Adrenal gland (tissue), 12 donors: ENCODE results near the gene CD8A. TPM values are rescaled to one million over a fixed set of nuclear protein-coding genes. Genes with fewer than 3 reads are reported as not detected.

ENCODE experiments used
- DNase-seq, 7 donors: peaks; one replicate each; pipeline ENCODE4 v3.0.0-alpha.2; 2019 to 2020
- H3K27ac ChIP-seq, 5 donors: fragments of 200-600 bp; sonication (generic) in 4 of 5; 1 replicate in 3 of 5; 2 replicates in 2 of 5; pipeline versions ENCODE4 v1.5.1 to v1.8.0; 2016 to 2020; ENCODE audit warnings: mild to moderate bottlenecking in 1 of 5
- H3K27me3 ChIP-seq: fragments of 200-600 bp; 2 replicates; pipeline ENCODE4 v1.8.0; 2021
- H3K36me3 ChIP-seq, 2 donors: fragments of 200-600 bp; replicated peaks in 1 of 2; 1 replicate in 1 of 2; 2 replicates in 1 of 2; pipeline versions ENCODE4 v1.5.1 to v1.8.0; 2018 to 2022
- H3K4me1 ChIP-seq, 2 donors: fragments of 200-600 bp; replicated peaks in 1 of 2; 1 replicate in 1 of 2; 2 replicates in 1 of 2; pipeline versions ENCODE4 v1.5.1 to v1.8.0; 2018 to 2021
- H3K4me3 ChIP-seq, 4 donors: fragments of 200-600 bp; sonication (generic) in 3 of 4; one replicate each; pipeline ENCODE4 v1.5.1; 2016 to 2018
- H3K9me3 ChIP-seq, 3 donors: fragments of 200-600 bp; sonication (generic) in 1 of 3; replicated peaks in 1 of 3; 1 replicate in 2 of 3; 2 replicates in 1 of 3; pipeline versions ENCODE4 v1.5.1 to v1.8.0; 2016 to 2021
- POLR2A ChIP-seq, 2 donors: fragments of 450-650 bp; IDR thresholded peaks; one replicate each; pipeline ENCODE4 v1.6.1; 2017; ENCODE audit warnings: antibody characterized with exemption in 2 of 2, mild to moderate bottlenecking in 2 of 2, moderate library complexity in 1 of 2
- WGBS, 4 donors: extraction: QIAGEN DNeasy Blood & Tissue Kit in 2 of 4; methylation state at CpG; one replicate each; pipeline versions ENCODE4 v1.1.5 to v1.1.7; 2013 to 2017; 5-methylcytosine and 5-hydroxymethylcytosine counted together
- intact Hi-C, 2 donors: fragments of 100-400 bp; cut with DNase I; formaldehyde crosslinking; loops; one replicate each; pipeline versions ENCODE4 v1.14.1 to v1.15.0; 2022 to 2023
- polyA plus RNA-seq, 3 donors: library from polyadenylated mRNA; stranded (reverse); fragments of 200-250 nt in 2 of 3; fragments of 350-450 nt in 1 of 3; fragmentation: Illumina TruSeq in 1 of 3; extraction: RNeasy Lipid Tissue Mini Kit (QIAGEN cat#74804) in 1 of 3; gene quantifications; one replicate each; pipeline ENCODE4 v1.2.3, GENCODE V29; 2013 to 2014
- total RNA-seq, 9 donors: library from RNA; depleted of rRNA in 4 of 9; stranded (reverse); fragments of >200 nt in 4 of 9; fragments of 120-200 nt in 1 of 9; fragmentation: NEBNext Ultra II Directional in 1 of 9; extraction: Animal tissue kit (Norgen Biotek cat#: 25700) in 1 of 9; gene quantifications; one replicate each; pipeline versions ENCODE4 v1.1.0 to v1.2.4, GENCODE V29; 2013 to 2023
- TF ChIP-seq, protein P1 (sequence below), 6 experiments: fragments of 450-650 bp in 4 of 6; fragments of 200-600 bp in 2 of 6; sonication (generic) in 1 of 6; IDR thresholded peaks; 1 replicate in 5 of 6; 2 replicates in 1 of 6; pipeline versions ENCODE4 v1.5.1 to v1.8.0; 2016 to 2021; ENCODE audit warnings: antibody characterized with exemption in 6 of 6, mild to moderate bottlenecking in 2 of 6, moderate library complexity in 1 of 6
- donor health status: healthy with polysubstance abuse.
- donor health status: Bipolar disorder and iron deficiency.
- donor health status: DM: yes; HTN: yes; CAD: no.
- donor health status: DM: no; HTN: no; CAD: no.
- donor health status: DM: no; HTN: no; CAD: no.
- donor health status: DM: yes; HTN: yes; CAD: no.

CD8A gene
- total and polyA plus RNA-seq, 12 donors: 1.1 to 4.4 (median 1.8) TPM; not detected in 1

DNA sequence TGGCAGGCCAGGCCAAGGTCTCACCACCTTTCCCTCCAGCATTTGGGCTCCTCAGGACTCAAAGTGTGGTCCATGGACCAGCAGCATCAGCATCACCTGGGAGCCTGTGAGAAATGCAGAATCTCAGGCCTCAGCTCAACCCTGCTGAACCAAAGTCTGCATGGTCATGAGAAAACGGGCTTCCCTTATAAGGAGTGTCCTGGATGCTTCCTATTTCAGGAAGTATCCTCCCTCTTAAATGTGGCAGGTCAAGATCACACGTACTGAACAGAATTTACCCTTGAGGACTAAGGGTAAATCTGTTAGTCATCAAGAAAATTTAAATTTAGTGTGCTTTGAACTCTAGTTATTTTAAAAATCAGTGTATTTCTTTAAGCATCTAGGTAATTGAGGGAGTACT, 11.8 kb downstream of the CD8A start:
- Histone ChIP-seq H3K4me1 (no peaks in the 10 kb centered on the region), H3K27me3 (no peaks in the 10 kb centered on the region), H3K36me3 (no peaks in the 10 kb centered on the region), H3K4me3 (no peak overlapping the region), H3K9me3 (no peaks in the 10 kb centered on the region), H3K27ac (no peak overlapping the region)
- intact Hi-C loops: no loop called here
- TF ChIP-seq, protein P1, sequence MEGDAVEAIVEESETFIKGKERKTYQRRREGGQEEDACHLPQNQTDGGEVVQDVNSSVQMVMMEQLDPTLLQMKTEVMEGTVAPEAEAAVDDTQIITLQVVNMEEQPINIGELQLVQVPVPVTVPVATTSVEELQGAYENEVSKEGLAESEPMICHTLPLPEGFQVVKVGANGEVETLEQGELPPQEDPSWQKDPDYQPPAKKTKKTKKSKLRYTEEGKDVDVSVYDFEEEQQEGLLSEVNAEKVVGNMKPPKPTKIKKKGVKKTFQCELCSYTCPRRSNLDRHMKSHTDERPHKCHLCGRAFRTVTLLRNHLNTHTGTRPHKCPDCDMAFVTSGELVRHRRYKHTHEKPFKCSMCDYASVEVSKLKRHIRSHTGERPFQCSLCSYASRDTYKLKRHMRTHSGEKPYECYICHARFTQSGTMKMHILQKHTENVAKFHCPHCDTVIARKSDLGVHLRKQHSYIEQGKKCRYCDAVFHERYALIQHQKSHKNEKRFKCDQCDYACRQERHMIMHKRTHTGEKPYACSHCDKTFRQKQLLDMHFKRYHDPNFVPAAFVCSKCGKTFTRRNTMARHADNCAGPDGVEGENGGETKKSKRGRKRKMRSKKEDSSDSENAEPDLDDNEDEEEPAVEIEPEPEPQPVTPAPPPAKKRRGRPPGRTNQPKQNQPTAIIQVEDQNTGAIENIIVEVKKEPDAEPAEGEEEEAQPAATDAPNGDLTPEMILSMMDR (IDR thresholded peaks at IDR 0.05): no peak
- TF ChIP-seq POLR2A (IDR thresholded peaks at IDR 0.05): no peak
- no peak for DNase-seq
- WGBS, 4 donors: 15 to 34% (median 28%) methylated on average over 2 of the region's 2 CpGs

DNA sequence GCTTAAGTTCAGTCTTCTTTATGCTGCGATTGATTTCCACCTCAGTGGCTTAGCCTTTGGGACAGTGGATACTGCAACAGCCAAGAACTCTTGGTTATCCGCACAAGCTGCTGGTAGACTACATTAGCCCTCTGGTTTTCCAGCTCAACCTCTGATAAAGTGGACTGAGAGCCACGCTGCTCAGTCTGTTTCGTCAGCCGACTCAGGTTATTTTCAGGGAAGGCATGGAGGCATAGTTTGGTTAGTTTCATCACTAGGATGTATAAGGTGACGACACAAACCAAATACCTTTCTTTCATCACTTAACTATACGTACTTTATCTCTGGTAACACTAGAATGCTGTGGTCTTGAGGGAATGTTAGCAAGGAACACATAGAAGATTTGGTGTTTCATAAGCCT, 14.2 kb downstream of the CD8A start:
- DNase-seq: no peak
- no peaks in the 10 kb centered on the region for H3K4me1 ChIP-seq
- no peak overlapping the region for H3K4me3 ChIP-seq
- intact Hi-C loops: no loop called here
- TF ChIP-seq, protein P1 (IDR thresholded peaks at IDR 0.05): no peak
- no peak for TF ChIP-seq POLR2A (IDR thresholded peaks at IDR 0.05)
- H3K36me3 ChIP-seq: peaks cover 0 to 9% of the 10 kb centered on the region in 2 donors
- 94 to 98% (median 95%) methylated on average over 7 of the region's 7 CpGs for WGBS, 4 donors
- H3K9me3 ChIP-seq: no peaks in the 10 kb centered on the region
- H3K27me3 ChIP-seq: no peaks in the 10 kb centered on the region
- no peak overlapping the region for H3K27ac ChIP-seq

DNA sequence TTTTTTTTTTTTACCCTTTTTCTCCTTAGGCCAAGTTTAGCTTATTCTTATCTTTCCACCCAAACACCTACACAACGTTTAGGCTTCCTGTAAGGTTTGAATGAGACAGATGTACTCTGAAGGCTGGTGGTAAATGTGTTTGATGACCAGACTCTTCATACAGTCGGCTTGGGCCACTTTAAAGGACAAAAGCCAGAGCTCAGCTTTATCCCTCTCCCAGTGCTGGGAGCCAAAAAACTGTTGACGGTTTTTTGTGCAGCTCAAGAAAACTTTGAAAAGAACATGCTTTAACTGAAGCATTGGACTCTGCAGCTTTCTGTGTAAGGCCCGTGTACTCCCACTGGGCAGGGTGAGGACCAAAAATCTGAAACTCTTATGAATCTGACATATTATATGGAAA, 15.4 kb downstream of the CD8A start:
- no peak for DNase-seq
- H3K36me3 ChIP-seq: peaks cover 0 to 18% of the 10 kb centered on the region in 2 donors
- intact Hi-C loops: no loop called here
- H3K4me3 ChIP-seq: no peak overlapping the region
- H3K9me3 ChIP-seq: no peaks in the 10 kb centered on the region
- H3K27ac ChIP-seq: no peak overlapping the region
- 53 to 55% (median 55%) methylated on average over 4 of the region's 4 CpGs for WGBS, 4 donors
- TF ChIP-seq POLR2A (IDR thresholded peaks at IDR 0.05): no peak
- TF ChIP-seq, protein P1 (IDR thresholded peaks at IDR 0.05): no peak
- H3K4me1 ChIP-seq: no peaks in the 10 kb centered on the region
- no peaks in the 10 kb centered on the region for H3K27me3 ChIP-seq

DNA sequence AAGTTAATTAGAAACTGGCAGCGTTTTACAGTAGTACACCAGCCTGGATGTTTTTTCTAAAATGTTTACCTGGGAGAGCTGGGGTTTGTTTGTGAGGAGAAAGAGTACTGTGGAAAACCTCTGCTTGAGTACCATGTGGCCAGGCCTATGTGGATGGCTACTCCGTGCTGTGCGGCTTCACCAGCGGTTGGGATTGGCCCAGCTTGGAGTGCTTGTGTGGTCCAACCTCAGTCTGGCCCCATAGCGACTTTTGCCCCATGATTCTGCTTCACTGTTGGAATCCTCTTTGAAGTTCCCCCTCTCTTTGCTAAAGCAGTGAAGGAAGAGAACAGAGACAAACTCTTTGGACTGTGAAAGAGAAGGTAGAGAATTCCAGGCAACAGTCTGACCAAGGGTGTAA, 15.9 kb downstream of the CD8A start:
- no peaks in the 10 kb centered on the region for H3K9me3 ChIP-seq
- intact Hi-C loops: no loop called here
- no peak overlapping the region for H3K4me3 ChIP-seq
- WGBS, 4 donors: 76 to 78% (median 77%) methylated on average over 5 of the region's 5 CpGs
- TF ChIP-seq, protein P1 (IDR thresholded peaks at IDR 0.05): no peak
- TF ChIP-seq POLR2A (IDR thresholded peaks at IDR 0.05): no peak
- no peaks in the 10 kb centered on the region for H3K4me1 ChIP-seq
- no peaks in the 10 kb centered on the region for H3K27me3 ChIP-seq
- no peak for DNase-seq
- no peak overlapping the region for H3K27ac ChIP-seq
- peaks cover 0 to 21% of the 10 kb centered on the region in 2 donors for H3K36me3 ChIP-seq
